ENCODE measurements around the gene FGFRL1.

GRCh38 chr4:1047106-1047975 is 35.9 kb downstream of the FGFRL1 start:
- TF ChIP-seq CTCF (optimal IDR thresholded peaks at IDR 0.05 in 1 of 3, IDR thresholded peaks at IDR 0.05 in 1 of 3, conservative IDR thresholded peaks at IDR 0.05 in 1 of 3; ENCODE audit: extremely low read depth in 1 of 3, insufficient read depth in 2 of 3, low read length in 3 of 3) (no peak), EZH2 (IDR thresholded peaks at IDR 0.05; ENCODE audit: low read length) (no peak)

Data from keratinocyte (primary cell).